ENCODE data around the gene SLCO3A1.

SLCO3A1 gene

GRCh38 chr15:91997163-91997562 lies 143.7 kb downstream of the SLCO3A1 start:
- DNase-seq (ENCODE audit: low read depth in 2 of 2, low spot score in 1 of 2): no peak

- DNase-seq (ENCODE audit: low read depth in 2 of 2, low spot score in 1 of 2): no peak
Measured at GRCh38 chr15:92000709-92001108, 147.2 kb downstream of the SLCO3A1 start.

- DNase-seq (ENCODE audit: low read depth in 2 of 2, low spot score in 1 of 2): no peak
Measured at GRCh38 chr15:92001307-92001706, 147.8 kb downstream of the SLCO3A1 start.

- DNase-seq (ENCODE audit: low read depth in 2 of 2, low spot score in 1 of 2): no peak
Measured at GRCh38 chr15:92002666-92003065, 149.2 kb downstream of the SLCO3A1 start.

- no peak for DNase-seq (ENCODE audit: low read depth in 2 of 2, low spot score in 1 of 2)
Measured at GRCh38 chr15:92003515-92004067, 150.1 kb downstream of the SLCO3A1 start.

- DNase-seq (ENCODE audit: low read depth in 2 of 2, low spot score in 1 of 2): no peak
Measured at GRCh38 chr15:92005154-92005553, 151.6 kb downstream of the SLCO3A1 start.

- DNase-seq (ENCODE audit: low read depth in 2 of 2, low spot score in 1 of 2): no peak
Measured at GRCh38 chr15:92006186-92007028, 152.9 kb downstream of the SLCO3A1 start.

GRCh38 chr15:92009162-92009561 lies 155.7 kb downstream of the SLCO3A1 start:
- DNase-seq (ENCODE audit: low read depth in 2 of 2, low spot score in 1 of 2): no peak

GRCh38 chr15:92011611-92012367 lies 158.3 kb downstream of the SLCO3A1 start:
- DNase-seq (ENCODE audit: low read depth in 2 of 2, low spot score in 1 of 2): no peak

- no peak for DNase-seq (ENCODE audit: low read depth in 2 of 2, low spot score in 1 of 2)
Measured at GRCh38 chr15:92012368-92012629, 158.8 kb downstream of the SLCO3A1 start.

- no peak for DNase-seq (ENCODE audit: low read depth in 2 of 2, low spot score in 1 of 2)
Measured at GRCh38 chr15:92012881-92013280, 159.4 kb downstream of the SLCO3A1 start.

- DNase-seq (ENCODE audit: low read depth in 2 of 2, low spot score in 1 of 2): no peak
Measured at GRCh38 chr15:92014281-92015030, 160.9 kb downstream of the SLCO3A1 start.

GRCh38 chr15:92017882-92018534 lies 164.5 kb downstream of the SLCO3A1 start:
- no peak for DNase-seq (ENCODE audit: low read depth in 2 of 2, low spot score in 1 of 2)

- DNase-seq (ENCODE audit: low read depth in 2 of 2, low spot score in 1 of 2): no peak
Measured at GRCh38 chr15:92018535-92019239, 165.2 kb downstream of the SLCO3A1 start.

- no peak for DNase-seq (ENCODE audit: low read depth in 2 of 2, low spot score in 1 of 2)
Measured at GRCh38 chr15:92019706-92020105, 166.2 kb downstream of the SLCO3A1 start.

GRCh38 chr15:92020207-92020606 lies 166.7 kb downstream of the SLCO3A1 start:
- no peak for DNase-seq (ENCODE audit: low read depth in 2 of 2, low spot score in 1 of 2)

- no peak for DNase-seq (ENCODE audit: low read depth in 2 of 2, low spot score in 1 of 2)
Measured at GRCh38 chr15:92020804-92021203, 167.3 kb downstream of the SLCO3A1 start.

GRCh38 chr15:92021792-92022191 lies 168.3 kb downstream of the SLCO3A1 start:
- no peak for DNase-seq (ENCODE audit: low read depth in 2 of 2, low spot score in 1 of 2)

- DNase-seq (ENCODE audit: low read depth in 2 of 2, low spot score in 1 of 2): no peak
Measured at GRCh38 chr15:92023965-92024364, 170.5 kb downstream of the SLCO3A1 start.

- no peak for DNase-seq (ENCODE audit: low read depth in 2 of 2, low spot score in 1 of 2)
Measured at GRCh38 chr15:92025706-92026270, 172.3 kb downstream of the SLCO3A1 start.

All from stimulated activated CD8-positive, alpha-beta memory T cell treated with anti-CD3 and anti-CD28 coated beads, Interleukin-4, amount 100 ng/mL, for 4 hours (primary cell).